ENCODE results near the gene PI4K2A. TPM values are rescaled to one million over a fixed set of nuclear protein-coding genes. Genes with fewer than 3 reads are reported as not detected.
"Not testable (repeated sequence)": the region's sequence is repeated elsewhere in the genome, so short reads cannot be mapped to it uniquely, and the experiment has no call there.

Gene PI4K2A
- total and polyA plus RNA-seq, 2 of the 13 experiments (the other 11 are each of a cell fraction or from before 2014, with no cell fraction given), result 10.9 to 14.3 TPM

DNA sequence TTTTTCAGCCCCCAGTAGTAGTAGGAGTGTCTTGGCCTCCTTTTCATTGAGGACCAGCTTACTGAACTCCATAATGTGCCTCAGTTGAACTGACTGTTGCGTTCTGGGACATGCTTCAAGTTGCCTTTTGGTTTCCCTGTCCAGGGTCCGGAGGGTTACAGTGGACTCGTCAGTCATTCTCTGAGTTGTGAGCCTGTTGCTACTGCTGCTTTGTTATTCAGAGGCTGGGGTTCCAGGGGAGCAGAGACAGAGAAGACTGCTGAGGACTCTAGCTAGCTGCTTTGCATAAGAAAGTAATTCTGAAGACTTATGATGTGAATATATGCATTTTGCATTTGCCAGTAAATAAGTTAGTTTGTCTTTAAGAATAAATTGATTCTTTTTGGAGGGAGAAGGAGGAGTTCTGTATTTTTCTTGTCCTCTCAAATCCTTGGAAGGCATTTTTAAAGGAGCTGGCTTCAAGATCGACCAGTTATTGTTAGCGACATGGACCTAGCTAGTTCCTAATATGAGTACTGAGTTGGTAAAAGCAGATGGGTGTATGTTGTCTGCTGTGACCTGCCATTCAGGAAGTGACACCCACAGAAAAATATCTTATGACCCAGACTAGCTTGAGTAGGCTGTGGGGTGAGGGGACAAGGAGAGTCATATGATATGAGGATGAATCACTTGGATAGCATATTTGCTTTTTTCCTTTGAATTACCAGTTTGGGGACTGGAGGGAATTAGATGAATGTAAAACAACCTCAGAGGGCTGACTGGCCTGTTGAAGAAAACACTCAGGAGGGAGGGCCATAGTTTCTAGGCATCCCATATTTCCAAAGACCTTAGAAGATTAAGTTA is 8.3 kb downstream of the PI4K2A start:
- CTCF ChIA-PET (ENCODE audit: low intra/inter-chr PET ratio, low total read pairs), result no interaction called here
- H4K20me1 ChIP-seq (ENCODE audit: insufficient read depth, low read length), result no peaks in the 10 kb centered on the region
- POLR2A ChIA-PET, result interaction anchor here (1.6 kb wide), 1 partner anchor 9 kb away, joined by 8 read pairs; the partner anchor contains the start of gene PI4K2A
- intact Hi-C loops (cut with micrococcal nuclease; ENCODE audit: unreplicated experiment) (no loop called here), in situ Hi-C loops (cut with HindIII; ENCODE audit: extremely low pct_ligation_motif_present, low pct_unique_long_range_greater_than_20kb) (no loop called here)
- no peaks in the 10 kb centered on the region for H3K9me3 ChIP-seq (ENCODE audit: low read length)
- WGBS (ENCODE audit: low lambda C conversion rate), result 91% methylated on average over 5 of the region's 5 CpGs
- ATAC-seq, result no peak; the same call in 2 of the 3 replicates
- H3K27me3 ChIP-seq (ENCODE audit: control insufficient read depth in 1 of 2, insufficient read depth in 2 of 2, low read length in 2 of 2), result no peaks in the 10 kb centered on the region
- H3K79me2 ChIP-seq (ENCODE audit: insufficient read depth, low read length), result peaks cover 5% of the 10 kb centered on the region
- DNase-seq (ENCODE audit: low spot score), result peak; percentile 68
- peaks cover 16% of the 10 kb centered on the region; the same call in 1 of the 2 replicates for H3K4me1 ChIP-seq (ENCODE audit: insufficient read depth, low read length)
- peak; percentile 62 for TF ChIP-seq FOSL2 (CRISPR knock-in tag; IDR thresholded peaks at IDR 0.05)
- TF ChIP-seq CHD2 (IDR thresholded peaks at IDR 0.05; ENCODE audit: low read depth, low read length), result no peak
- peak; percentile 81 for TF ChIP-seq TFE3 (CRISPR knock-in tag; IDR thresholded peaks at IDR 0.05)
- no peak overlapping the region for H2AFZ ChIP-seq (ENCODE audit: low read length)
- no TSS peak for BruUV-seq (replicated peaks)
- FAIRE-seq, result no peak
- no peak overlapping the region for H3K4me3 ChIP-seq (replicated peaks in 1 of 3; ENCODE audit: insufficient read depth in 1 of 3, low read depth in 2 of 3, low read length in 3 of 3)
- H3K9ac ChIP-seq (ENCODE audit: insufficient read depth, low read depth, low read length), result no peak overlapping the region
- H3K27ac ChIP-seq (ENCODE audit: extremely low read length, insufficient read depth, low read length), result no peak overlapping the region
- H3K36me3 ChIP-seq (replicated peaks in 1 of 2; ENCODE audit: control insufficient read depth in 1 of 2, insufficient read depth in 2 of 2, low read length in 2 of 2), result peaks cover 18 to 39% of the 10 kb centered on the region in 2 experiments
- H3K4me2 ChIP-seq (ENCODE audit: low read depth, low read length), result no peak overlapping the region

- BruUV-seq (replicated peaks); H3K4me3 ChIP-seq (replicated peaks in 1 of 3; ENCODE audit: insufficient read depth in 1 of 3, low read depth in 2 of 3, low read length in 3 of 3); FAIRE-seq; H3K9me3 ChIP-seq (ENCODE audit: low read length); in situ Hi-C loops (cut with HindIII; ENCODE audit: extremely low pct_ligation_motif_present, low pct_unique_long_range_greater_than_20kb); H3K27ac ChIP-seq (ENCODE audit: extremely low read length, insufficient read depth, low read length); DNase-seq (ENCODE audit: low spot score); H3K9ac ChIP-seq (ENCODE audit: insufficient read depth, low read depth, low read length); H3K27me3 ChIP-seq (ENCODE audit: control insufficient read depth in 1 of 2, insufficient read depth in 2 of 2, low read length in 2 of 2); CTCF ChIA-PET (ENCODE audit: low intra/inter-chr PET ratio, low total read pairs); H4K20me1 ChIP-seq (ENCODE audit: insufficient read depth, low read length); ATAC-seq; H3K4me2 ChIP-seq (ENCODE audit: low read depth, low read length); intact Hi-C loops (cut with micrococcal nuclease; ENCODE audit: unreplicated experiment); H3K79me2 ChIP-seq (ENCODE audit: insufficient read depth, low read length); H2AFZ ChIP-seq (ENCODE audit: low read length): not testable (repeated sequence)
- H3K4me1 ChIP-seq (ENCODE audit: insufficient read depth, low read length), result peaks cover 16% of the 10 kb centered on the region; the same call in 1 of the 2 replicates
- peaks cover 17 to 43% of the 10 kb centered on the region in 2 experiments for H3K36me3 ChIP-seq (replicated peaks in 1 of 2; ENCODE audit: control insufficient read depth in 1 of 2, insufficient read depth in 2 of 2, low read length in 2 of 2)
- WGBS (ENCODE audit: low lambda C conversion rate), result 97% methylated on average over 4 of the region's 4 CpGs
- POLR2A ChIA-PET, result interaction anchor here (1.6 kb wide), 1 partner anchor 9 kb away, joined by 8 read pairs; the partner anchor contains the start of gene PI4K2A
Observed at GRCh38 chr10:97649405-97649750, 8.9 kb downstream of the PI4K2A start.
